NK-92 (cell line): ENCODE data around the gene EXOSC5.
"Not testable (repeated sequence)": the region's sequence is repeated elsewhere in the genome, so short reads cannot be mapped to it uniquely, and the experiment has no call there.

Experiments
- DNase-seq: peaks from one replicate; lab custom pipeline; 2025; ENCODE audit not compliant: unreplicated experiment; lab: John Stamatoyannopoulos, UW

EXOSC5 gene

DNA sequence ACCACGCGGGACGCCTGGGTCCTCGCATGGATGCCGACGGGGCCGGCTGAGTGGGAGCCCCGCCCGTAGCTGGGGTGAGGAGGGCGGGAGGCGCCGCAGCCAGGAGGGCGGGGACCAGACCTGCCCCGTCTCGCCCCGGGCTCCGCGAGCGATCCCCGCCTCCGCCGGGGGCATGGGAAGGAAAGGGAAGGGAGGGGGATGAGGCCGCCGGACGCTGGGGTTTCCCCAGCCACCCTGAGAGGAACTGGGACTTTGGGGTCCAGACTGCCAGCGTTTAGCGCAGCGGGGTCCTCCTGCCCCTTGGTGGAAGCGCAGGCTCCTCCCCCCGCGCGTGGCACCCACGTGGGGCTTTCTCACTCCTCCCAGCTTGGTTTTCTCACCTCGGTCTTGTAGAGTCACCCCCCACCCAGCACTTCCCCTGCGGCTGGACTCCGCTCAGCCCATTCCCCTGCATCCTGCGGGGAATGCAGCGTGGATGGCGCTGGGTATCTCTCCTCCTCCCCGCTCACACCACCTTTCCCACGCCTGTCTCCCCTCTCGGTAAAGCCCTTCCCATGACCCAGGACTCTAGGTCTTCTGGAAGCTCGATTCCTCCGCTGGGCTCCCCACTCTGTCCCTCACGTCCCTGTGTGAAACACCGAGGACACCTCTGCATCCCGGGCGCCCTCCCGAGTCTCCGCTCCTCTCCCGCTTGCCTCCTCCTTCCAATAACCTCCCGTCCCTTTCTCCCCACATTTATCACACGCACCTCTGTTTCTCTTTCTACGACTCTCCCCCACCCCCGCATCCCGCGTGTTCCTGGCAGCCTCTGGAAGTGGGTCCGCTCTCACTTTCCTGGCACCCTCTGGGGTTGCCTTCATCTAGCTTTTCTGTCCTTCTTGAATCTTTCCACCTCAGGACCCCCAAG lies 45.6 kb downstream of the EXOSC5 start:
- DNase-seq, result no peak

GRCh38 chr19:41350735-41351338 lies 46.3 kb downstream of the EXOSC5 start:
- DNase-seq, result no peak

DNA sequence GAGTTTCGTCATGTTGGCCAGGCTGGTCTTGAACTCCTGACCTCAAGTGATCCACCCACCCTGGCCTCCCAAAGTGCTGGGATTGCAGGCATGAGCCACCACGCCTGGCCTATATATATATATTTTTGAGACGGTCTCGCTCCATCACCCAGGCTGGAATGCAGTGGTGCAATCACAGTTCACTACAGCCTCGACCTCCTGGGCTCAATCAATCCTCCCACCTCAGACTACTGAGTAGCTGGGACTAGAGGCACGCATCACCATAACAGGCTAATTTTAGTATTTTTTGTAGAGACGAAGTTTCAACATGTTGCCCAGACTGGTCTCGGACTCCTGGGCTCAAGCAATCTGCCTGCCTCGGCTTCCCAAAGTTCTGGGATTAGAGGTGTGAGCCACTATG lies 50.2 kb downstream of the EXOSC5 start:
- DNase-seq, result not testable (repeated sequence)

DNA sequence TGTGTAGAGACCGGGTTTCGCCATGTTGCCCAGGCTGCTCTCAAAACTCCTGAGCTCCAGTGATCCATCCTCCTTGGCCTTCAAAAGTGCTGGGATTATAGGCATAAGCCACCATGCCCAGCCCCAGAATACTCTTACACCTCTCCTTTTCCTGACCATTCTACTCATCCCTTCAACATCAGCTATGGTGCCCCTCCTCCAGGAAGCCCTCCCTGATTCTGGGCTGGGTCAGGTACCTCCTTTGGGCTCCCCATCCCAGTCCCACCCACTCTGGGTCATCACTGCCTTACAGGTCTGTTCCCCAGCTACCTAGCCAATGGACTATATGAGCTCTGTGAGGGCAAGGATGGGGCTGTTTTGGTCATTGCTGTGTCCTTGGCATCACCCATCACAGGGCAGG lies 53.0 kb downstream of the EXOSC5 start:
- DNase-seq, result no peak

- no peak for DNase-seq
Observed at GRCh38 chr19:41341669-41342490, 55.3 kb downstream of the EXOSC5 start.

DNA sequence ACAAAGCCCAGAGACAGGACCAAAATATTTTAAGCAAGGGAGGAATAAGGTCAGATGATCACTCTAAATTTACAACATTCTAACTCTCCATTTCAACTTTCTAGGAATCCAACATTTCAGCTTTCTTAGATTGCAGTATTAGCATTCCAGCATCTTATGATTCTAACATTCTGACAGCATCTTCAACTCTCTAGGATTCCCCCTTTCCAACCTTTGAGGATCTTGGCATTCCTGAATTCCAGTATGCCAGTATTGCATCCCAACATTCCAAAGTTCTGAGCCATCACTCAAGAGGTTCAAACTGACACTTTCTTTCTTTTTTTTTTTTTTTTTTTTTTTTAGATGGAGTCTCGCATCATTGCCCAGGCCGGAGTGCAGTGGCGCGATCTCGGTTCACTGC lies 57.2 kb downstream of the EXOSC5 start:
- DNase-seq, result no peak
